K562 (cell line): Measurements from ENCODE around the gene RABGAP1. TPM values are rescaled to one million over a fixed set of nuclear protein-coding genes. Genes with fewer than 3 reads are reported as not detected.

ENCODE experiments used
- MAZ ChIP-seq, 2 experiments: fragments of 450-650 bp in 1 of 2; sonication (generic) in 1 of 2; formaldehyde crosslinking; IDR thresholded peaks in 1 of 2; conservative IDR thresholded peaks in 1 of 2; 2 replicates each; pipeline versions ENCODE4 v1.4.0 to v1.5.0; 2020; ENCODE audit warnings: mild to moderate bottlenecking in 1 of 2, missing genetic modification reagents in 1 of 2
- PHF20 ChIP-seq: fragments of 450-650 bp; IDR thresholded peaks from 2 replicates; pipeline ENCODE4 v1.6.1; 2018; ENCODE audit not compliant: partially characterized antibody
- TARDBP ChIP-seq: fragments of 450-650 bp; IDR thresholded peaks from 2 replicates; pipeline ENCODE4 v1.6.1; 2016
- TCF7L2 ChIP-seq: fragments of 150-350 bp; IDR thresholded peaks from 2 replicates; pipeline ENCODE4 v1.6.1; 2016; ENCODE audit warnings: low read depth, mild to moderate bottlenecking, low read length, moderate library complexity
- ZBTB8A ChIP-seq: fragments of 450-650 bp; IDR thresholded peaks from 2 replicates; pipeline ENCODE4 v1.6.1; 2018; ENCODE audit warnings: mild to moderate bottlenecking, moderate library complexity; ENCODE audit not compliant: partially characterized antibody
- ZNF197 ChIP-seq: fragments of 200-800 bp; sonication (Bioruptor generic); IDR thresholded peaks from 2 replicates; pipeline ENCODE4 v1.6.1; 2016; ENCODE audit warnings: low read depth, missing genetic modification characterization, missing compliant biosample characterization
- ZSCAN29 ChIP-seq: fragments of 450-650 bp; IDR thresholded peaks from 2 replicates; pipeline ENCODE4 v1.6.1; 2017
- polyA plus RNA-seq, 8 experiments: library from polyadenylated mRNA; depleted of rRNA in 4 of 8; stranded (reverse) in 5 of 8; unstranded in 3 of 8; fragments of >200 nt; fragmentation: Nextera tagmentation in 2 of 8; fragmentation: Illumina TruSeq in 1 of 8; extraction: Ambion mirVana in 2 of 8; extraction: Trizol in 1 of 8; gene quantifications; 2 replicates each; pipeline versions ENCODE4 v1.2.1 to v1.2.3, GENCODE V29; 2011 to 2014; ENCODE audit warnings: inconsistent platforms in 1 of 8, missing spikeins in 1 of 8
- total RNA-seq, 7 experiments: library from RNA; depleted of rRNA in 6 of 7; stranded (reverse); fragments of >200 nt in 6 of 7; fragmentation: Illumina TruSeq in 2 of 7; extraction: Trizol in 2 of 7; gene quantifications; 2 replicates each; pipeline versions ENCODE4 v1.2.1 to v1.2.3, GENCODE V29; 2011 to 2021; ENCODE audit warnings: low replicate concordance in 1 of 7
- TF ChIP-seq, protein P1 (sequence below), 2 experiments: fragments of 450-650 bp in 1 of 2; sonication (generic) in 1 of 2; formaldehyde crosslinking in 1 of 2; IDR thresholded peaks; 2 replicates each; pipeline versions ENCODE4 v1.7.1 to v1.9.0; 2016 to 2022; ENCODE audit warnings: inconsistent platforms in 1 of 2, mild to moderate bottlenecking in 1 of 2, missing genetic modification reagents in 1 of 2
- TF ChIP-seq, protein P2 (sequence below): fragments of 450-650 bp; IDR thresholded peaks from 2 replicates; pipeline ENCODE4 v1.6.1; 2016
- TF ChIP-seq, protein P3 (sequence below), 2 experiments: IDR thresholded peaks; 2 replicates each; pipeline ENCODE4 v1.6.1; 2012; ENCODE audit warnings: improper control_type of control experiment in 2 of 2, low read depth in 2 of 2, low read length in 2 of 2, borderline replicate concordance in 1 of 2
- TF ChIP-seq, protein P4 (sequence below): fragments of 450-650 bp; IDR thresholded peaks from 2 replicates; pipeline ENCODE4 v1.6.1; 2016; ENCODE audit warnings: borderline replicate concordance

RABGAP1 gene
- total and polyA plus RNA-seq, 9 of the 15 experiments (the other 6 are each of a cell fraction or from before 2014, with no cell fraction given): 1.5 to 22.7 (median 13.1) TPM

DNA sequence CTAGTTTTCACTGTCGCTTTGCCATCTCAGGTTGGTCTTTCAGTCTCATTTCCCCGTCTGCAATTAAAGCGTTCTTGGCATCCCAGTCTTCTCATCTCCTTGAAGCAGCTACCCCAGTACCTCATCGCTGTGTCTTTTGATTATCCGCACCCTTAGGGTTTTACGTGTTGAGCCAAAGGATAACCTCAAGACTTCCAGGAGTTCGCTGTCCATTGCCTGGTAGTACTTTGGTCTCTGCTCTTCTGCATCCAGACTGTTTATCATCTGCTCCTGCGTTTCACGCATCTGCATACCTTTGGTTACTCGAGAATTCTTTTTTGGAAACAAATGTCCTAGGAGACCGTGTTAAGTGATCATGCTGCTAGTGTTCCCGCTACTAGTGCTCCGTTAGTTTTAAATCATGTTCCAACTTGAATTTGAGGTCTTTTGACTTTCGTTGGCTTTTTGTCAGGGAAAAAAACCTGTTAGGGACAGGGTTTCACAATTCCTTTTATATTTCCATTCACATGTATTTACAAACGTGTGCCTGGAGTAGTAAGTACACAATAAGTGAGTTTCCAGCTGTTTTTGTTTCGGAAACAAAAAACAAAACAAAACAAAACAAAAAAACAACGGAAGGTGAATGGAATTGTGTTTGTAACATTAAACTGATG lies 888 bp downstream of the RABGAP1 start (continued):
- TF ChIP-seq, protein P1, sequence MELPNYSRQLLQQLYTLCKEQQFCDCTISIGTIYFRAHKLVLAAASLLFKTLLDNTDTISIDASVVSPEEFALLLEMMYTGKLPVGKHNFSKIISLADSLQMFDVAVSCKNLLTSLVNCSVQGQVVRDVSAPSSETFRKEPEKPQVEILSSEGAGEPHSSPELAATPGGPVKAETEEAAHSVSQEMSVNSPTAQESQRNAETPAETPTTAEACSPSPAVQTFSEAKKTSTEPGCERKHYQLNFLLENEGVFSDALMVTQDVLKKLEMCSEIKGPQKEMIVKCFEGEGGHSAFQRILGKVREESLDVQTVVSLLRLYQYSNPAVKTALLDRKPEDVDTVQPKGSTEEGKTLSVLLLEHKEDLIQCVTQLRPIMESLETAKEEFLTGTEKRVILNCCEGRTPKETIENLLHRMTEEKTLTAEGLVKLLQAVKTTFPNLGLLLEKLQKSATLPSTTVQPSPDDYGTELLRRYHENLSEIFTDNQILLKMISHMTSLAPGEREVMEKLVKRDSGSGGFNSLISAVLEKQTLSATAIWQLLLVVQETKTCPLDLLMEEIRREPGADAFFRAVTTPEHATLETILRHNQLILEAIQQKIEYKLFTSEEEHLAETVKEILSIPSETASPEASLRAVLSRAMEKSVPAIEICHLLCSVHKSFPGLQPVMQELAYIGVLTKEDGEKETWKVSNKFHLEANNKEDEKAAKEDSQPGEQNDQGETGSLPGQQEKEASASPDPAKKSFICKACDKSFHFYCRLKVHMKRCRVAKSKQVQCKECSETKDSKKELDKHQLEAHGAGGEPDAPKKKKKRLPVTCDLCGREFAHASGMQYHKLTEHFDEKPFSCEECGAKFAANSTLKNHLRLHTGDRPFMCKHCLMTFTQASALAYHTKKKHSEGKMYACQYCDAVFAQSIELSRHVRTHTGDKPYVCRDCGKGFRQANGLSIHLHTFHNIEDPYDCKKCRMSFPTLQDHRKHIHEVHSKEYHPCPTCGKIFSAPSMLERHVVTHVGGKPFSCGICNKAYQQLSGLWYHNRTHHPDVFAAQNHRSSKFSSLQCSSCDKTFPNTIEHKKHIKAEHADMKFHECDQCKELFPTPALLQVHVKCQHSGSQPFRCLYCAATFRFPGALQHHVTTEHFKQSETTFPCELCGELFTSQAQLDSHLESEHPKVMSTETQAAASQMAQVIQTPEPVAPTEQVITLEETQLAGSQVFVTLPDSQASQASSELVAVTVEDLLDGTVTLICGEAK (IDR thresholded peaks at IDR 0.05): peak; percentile 42; the same call in 1 of the 2 replicates
- TF ChIP-seq, protein P1 (CRISPR knock-in tag; IDR thresholded peaks at IDR 0.05): no peak
- TF ChIP-seq, protein P2, sequence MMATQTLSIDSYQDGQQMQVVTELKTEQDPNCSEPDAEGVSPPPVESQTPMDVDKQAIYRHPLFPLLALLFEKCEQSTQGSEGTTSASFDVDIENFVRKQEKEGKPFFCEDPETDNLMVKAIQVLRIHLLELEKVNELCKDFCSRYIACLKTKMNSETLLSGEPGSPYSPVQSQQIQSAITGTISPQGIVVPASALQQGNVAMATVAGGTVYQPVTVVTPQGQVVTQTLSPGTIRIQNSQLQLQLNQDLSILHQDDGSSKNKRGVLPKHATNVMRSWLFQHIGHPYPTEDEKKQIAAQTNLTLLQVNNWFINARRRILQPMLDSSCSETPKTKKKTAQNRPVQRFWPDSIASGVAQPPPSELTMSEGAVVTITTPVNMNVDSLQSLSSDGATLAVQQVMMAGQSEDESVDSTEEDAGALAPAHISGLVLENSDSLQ: no peak
- TF ChIP-seq, protein P3, sequence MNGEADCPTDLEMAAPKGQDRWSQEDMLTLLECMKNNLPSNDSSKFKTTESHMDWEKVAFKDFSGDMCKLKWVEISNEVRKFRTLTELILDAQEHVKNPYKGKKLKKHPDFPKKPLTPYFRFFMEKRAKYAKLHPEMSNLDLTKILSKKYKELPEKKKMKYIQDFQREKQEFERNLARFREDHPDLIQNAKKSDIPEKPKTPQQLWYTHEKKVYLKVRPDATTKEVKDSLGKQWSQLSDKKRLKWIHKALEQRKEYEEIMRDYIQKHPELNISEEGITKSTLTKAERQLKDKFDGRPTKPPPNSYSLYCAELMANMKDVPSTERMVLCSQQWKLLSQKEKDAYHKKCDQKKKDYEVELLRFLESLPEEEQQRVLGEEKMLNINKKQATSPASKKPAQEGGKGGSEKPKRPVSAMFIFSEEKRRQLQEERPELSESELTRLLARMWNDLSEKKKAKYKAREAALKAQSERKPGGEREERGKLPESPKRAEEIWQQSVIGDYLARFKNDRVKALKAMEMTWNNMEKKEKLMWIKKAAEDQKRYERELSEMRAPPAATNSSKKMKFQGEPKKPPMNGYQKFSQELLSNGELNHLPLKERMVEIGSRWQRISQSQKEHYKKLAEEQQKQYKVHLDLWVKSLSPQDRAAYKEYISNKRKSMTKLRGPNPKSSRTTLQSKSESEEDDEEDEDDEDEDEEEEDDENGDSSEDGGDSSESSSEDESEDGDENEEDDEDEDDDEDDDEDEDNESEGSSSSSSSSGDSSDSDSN (IDR thresholded peaks at IDR 0.05; ENCODE audit: borderline replicate concordance in 1 of 2, low read depth in 2 of 2, low read length in 2 of 2): peak in 1 of 2 experiments; percentile 29; a peak in 1 of 4 replicates
- TF ChIP-seq ZSCAN29 (no peak), ZBTB8A (no peak), TARDBP (no peak), PHF20 (no peak), TCF7L2 (no peak), MAZ (CRISPR knock-in tag; conservative IDR thresholded peaks at IDR 0.05 in 1 of 2, IDR thresholded peaks at IDR 0.05 in 1 of 2) (no peak), ZNF197 (CRISPR knock-in tag) (no peak)
- TF ChIP-seq, protein P4, sequence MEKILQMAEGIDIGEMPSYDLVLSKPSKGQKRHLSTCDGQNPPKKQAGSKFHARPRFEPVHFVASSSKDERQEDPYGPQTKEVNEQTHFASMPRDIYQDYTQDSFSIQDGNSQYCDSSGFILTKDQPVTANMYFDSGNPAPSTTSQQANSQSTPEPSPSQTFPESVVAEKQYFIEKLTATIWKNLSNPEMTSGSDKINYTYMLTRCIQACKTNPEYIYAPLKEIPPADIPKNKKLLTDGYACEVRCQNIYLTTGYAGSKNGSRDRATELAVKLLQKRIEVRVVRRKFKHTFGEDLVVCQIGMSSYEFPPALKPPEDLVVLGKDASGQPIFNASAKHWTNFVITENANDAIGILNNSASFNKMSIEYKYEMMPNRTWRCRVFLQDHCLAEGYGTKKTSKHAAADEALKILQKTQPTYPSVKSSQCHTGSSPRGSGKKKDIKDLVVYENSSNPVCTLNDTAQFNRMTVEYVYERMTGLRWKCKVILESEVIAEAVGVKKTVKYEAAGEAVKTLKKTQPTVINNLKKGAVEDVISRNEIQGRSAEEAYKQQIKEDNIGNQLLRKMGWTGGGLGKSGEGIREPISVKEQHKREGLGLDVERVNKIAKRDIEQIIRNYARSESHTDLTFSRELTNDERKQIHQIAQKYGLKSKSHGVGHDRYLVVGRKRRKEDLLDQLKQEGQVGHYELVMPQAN: peak; percentile 30; the same call in 1 of the 2 replicates
